Lower leg skin (tissue), 4 donors: Measurements from ENCODE around the gene EEF1A1. TPM values are rescaled to one million over a fixed set of nuclear protein-coding genes. Genes with fewer than 3 reads are reported as not detected.
"Not testable (repeated sequence)": the region's sequence is repeated elsewhere in the genome, so short reads cannot be mapped to it uniquely, and the experiment has no call there.

Source experiments
- DNase-seq, 2 donors: peaks; one replicate each; pipeline ENCODE4 v3.0.0-alpha.2; 2019; ENCODE audit warnings: low spot score in 2 of 2
- H3K4me3 ChIP-seq: fragments of 200-600 bp; sonication (generic); 2 replicates; pipeline ENCODE4 v1.5.1; 2017; ENCODE audit warnings: mild to moderate bottlenecking, low read depth; ENCODE audit not compliant: poor library complexity, severe bottlenecking
- CTCF ChIP-seq, 3 donors: fragments of 450-650 bp; IDR thresholded peaks; one replicate each; pipeline ENCODE4 v1.5.1; 2016; ENCODE audit warnings: antibody characterized with exemption in 3 of 3, mild to moderate bottlenecking in 3 of 3, moderate library complexity in 2 of 3
- POLR2A ChIP-seq, 2 donors: fragments of 450-650 bp; IDR thresholded peaks; one replicate each; pipeline ENCODE4 v1.6.1; 2016 to 2017; ENCODE audit warnings: antibody characterized with exemption in 2 of 2, mild to moderate bottlenecking in 1 of 2, moderate library complexity in 1 of 2
- WGBS, 2 donors: methylation state at CpG; one replicate each; pipeline ENCODE4 v1.1.5; 2018; 5-methylcytosine and 5-hydroxymethylcytosine counted together
- intact Hi-C: fragments of 100-400 bp; cut with DNase I; formaldehyde crosslinking; loops from one replicate; pipeline ENCODE4 v1.15.0; 2023; ENCODE audit warnings: low total_unique reads
- total RNA-seq, 4 donors: library from RNA; depleted of rRNA; stranded (reverse); fragments of >200 nt; gene quantifications; one replicate each; pipeline ENCODE4 v1.1.0, GENCODE V29; 2016

The EEF1A1 gene
- total RNA-seq, 4 donors from 2014 or later, result 8,072 to 12,275 (median 10,774) TPM

- no peak for TF ChIP-seq CTCF (IDR thresholded peaks at IDR 0.05)
- no peak for TF ChIP-seq POLR2A (IDR thresholded peaks at IDR 0.05)
These were observed 43.9 kb upstream of the EEF1A1 start for GRCh38 chr6:73564578-73565345.

GRCh38 chr6:73562558-73562957 lies 41.7 kb upstream of the EEF1A1 start:
- 82 to 88% methylated on average over 2 of the region's 2 CpGs for WGBS, 2 donors
- no peak for TF ChIP-seq POLR2A (IDR thresholded peaks at IDR 0.05)
- TF ChIP-seq CTCF (IDR thresholded peaks at IDR 0.05), result no peak
- no peak overlapping the region for H3K4me3 ChIP-seq
- intact Hi-C loops, result no loop called here
- DNase-seq, result no peak

More at GRCh38 chr6:73564578-73565345, 43.9 kb upstream of the EEF1A1 start:
- intact Hi-C loops, result no loop called here
- 96 to 97% methylated on average over 17 of the region's 17 CpGs for WGBS, 2 donors
- H3K4me3 ChIP-seq, result no peak overlapping the region
- DNase-seq, result no peak

- no peak for TF ChIP-seq POLR2A (IDR thresholded peaks at IDR 0.05)
- no peak for TF ChIP-seq CTCF (IDR thresholded peaks at IDR 0.05)
- intact Hi-C loops, result no loop called here
- WGBS, 2 donors, result 85 to 89% methylated on average over 9 of the region's 9 CpGs
- no peak overlapping the region for H3K4me3 ChIP-seq
- DNase-seq, result no peak
These were observed 40.1 kb upstream of the EEF1A1 start for GRCh38 chr6:73560853-73561407.

GRCh38 chr6:73560182-73560732 lies 39.4 kb upstream of the EEF1A1 start:
- WGBS, 2 donors, result 66 to 68% methylated on average over 8 of the region's 8 CpGs
- no peak for DNase-seq
- no peak for TF ChIP-seq CTCF (IDR thresholded peaks at IDR 0.05)
- no peak for TF ChIP-seq POLR2A (IDR thresholded peaks at IDR 0.05)

GRCh38 chr6:73559399-73559794 lies 38.6 kb upstream of the EEF1A1 start:
- 95% methylated on average over 12 of the region's 12 CpGs for WGBS, 2 donors
- intact Hi-C loops, H3K4me3 ChIP-seq, DNase-seq: not testable (repeated sequence)

More at GRCh38 chr6:73560182-73560732, 39.4 kb upstream of the EEF1A1 start:
- intact Hi-C loops, result no loop called here
- no peak overlapping the region for H3K4me3 ChIP-seq

- H3K4me3 ChIP-seq, result no peak overlapping the region
- intact Hi-C loops, result no loop called here
- DNase-seq, result no peak
- TF ChIP-seq CTCF (IDR thresholded peaks at IDR 0.05) (no peak), POLR2A (IDR thresholded peaks at IDR 0.05) (no peak)
- WGBS, 2 donors, result 73 to 85% methylated on average over 4 of the region's 4 CpGs
These were observed 38.0 kb upstream of the EEF1A1 start for GRCh38 chr6:73558624-73559398.
